GM19452 (cell line): ENCODE results near the gene DLL1.
"Not testable (repeated sequence)": the region's sequence is repeated elsewhere in the genome, so short reads cannot be mapped to it uniquely, and the experiment has no call there.

Source experiments
- ATAC-seq: cut with Tn5 transposase; IDR thresholded peaks from one replicate; pipeline ENCODE4 v1.9.1; 2021; ENCODE audit not compliant: unreplicated experiment

DLL1 gene

DNA sequence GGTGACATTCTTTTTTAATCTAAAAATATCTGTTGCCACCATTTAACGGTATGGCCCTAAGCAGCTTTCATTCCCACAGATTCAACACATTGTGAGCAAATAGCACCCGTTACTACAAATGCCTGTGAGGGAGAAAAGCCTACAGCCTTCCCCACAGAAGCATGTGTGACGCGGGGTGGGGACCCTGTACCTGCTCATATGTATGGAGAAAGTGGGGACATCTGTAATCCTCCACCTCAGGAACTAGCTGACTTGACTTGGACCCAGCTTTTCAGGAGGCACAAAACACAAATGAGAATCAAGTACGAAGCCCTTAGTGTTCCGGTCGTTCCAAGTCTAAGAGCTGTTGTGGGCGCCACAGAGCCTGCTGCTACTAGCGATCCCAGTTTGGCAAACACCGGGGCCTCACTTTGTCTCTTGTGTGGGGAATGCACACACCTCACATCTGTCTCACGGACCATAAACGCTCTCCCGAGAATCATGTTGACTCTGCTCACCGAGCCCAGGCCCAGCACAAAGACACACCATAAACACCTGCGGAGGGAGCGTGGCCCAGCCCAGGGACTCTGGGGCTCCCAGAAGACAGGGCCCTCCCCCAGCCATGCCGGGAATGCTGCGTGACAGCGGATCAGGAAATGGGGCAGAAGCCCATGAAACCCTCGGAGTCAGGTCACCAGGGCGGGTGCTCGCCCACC is 21.6 kb downstream of the DLL1 start:
- no peak for ATAC-seq

DNA sequence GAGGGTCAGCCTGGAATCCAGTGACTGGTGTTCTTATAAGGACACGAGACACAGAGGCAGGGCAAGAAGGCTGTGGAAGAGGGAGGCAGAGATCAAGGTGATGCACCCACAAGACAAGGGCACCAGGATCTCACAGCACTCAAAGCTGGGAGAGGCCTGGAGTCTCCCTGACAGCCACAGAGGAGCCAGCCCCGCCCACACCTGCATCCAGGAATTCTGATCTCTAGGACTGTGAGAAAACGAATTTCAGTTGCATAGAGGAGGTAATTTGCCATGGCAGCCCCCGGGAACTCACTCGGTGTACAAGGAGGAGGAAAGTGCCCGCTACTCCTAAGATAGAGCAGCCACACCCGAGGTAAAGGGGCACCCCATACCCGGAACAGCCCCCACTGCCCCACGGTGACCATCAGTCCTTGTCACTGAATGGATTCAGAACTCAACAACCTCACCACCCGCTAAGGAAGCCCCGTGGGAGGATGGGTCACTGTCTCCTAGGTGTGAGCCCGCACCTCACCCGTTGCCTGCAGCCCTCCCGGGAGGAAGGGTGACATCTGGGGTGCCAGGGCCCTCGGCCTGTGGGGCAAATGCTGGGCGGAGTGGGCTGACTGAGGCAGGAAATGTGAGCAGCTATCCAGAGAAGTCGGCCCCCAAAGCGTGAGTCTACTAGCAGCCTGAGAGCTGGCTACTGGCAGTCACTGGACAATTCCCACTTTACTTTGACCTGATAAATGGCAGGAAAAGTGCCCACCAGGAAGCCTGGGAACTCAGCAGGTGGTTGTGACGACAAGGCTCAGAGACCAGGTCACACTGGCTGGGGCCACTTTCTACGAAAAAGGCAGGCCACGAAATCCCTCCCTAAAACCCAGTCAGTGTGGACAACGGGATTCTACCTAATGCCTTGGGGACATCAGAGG is 22.4 kb downstream of the DLL1 start:
- no peak for ATAC-seq

DNA sequence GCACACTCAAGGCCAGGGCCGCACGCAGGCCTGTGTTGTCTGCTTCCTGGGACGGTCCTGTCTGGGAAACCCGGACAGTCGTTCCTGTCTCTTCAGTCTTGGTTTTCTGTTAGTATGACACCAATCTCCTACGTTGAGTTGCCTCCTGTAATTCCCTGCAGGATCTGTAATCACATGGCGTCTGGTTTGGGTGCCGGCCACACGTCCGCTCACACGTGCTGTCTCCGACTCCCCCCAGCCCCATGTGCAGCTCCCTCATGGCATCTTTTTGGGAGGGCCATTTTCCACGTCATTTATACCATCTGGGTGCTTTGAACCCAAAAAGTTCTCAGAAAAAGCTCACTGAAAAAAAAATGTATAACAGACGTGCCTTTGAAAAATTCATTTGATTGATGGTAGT is 23.2 kb downstream of the DLL1 start:
- no peak for ATAC-seq

DNA sequence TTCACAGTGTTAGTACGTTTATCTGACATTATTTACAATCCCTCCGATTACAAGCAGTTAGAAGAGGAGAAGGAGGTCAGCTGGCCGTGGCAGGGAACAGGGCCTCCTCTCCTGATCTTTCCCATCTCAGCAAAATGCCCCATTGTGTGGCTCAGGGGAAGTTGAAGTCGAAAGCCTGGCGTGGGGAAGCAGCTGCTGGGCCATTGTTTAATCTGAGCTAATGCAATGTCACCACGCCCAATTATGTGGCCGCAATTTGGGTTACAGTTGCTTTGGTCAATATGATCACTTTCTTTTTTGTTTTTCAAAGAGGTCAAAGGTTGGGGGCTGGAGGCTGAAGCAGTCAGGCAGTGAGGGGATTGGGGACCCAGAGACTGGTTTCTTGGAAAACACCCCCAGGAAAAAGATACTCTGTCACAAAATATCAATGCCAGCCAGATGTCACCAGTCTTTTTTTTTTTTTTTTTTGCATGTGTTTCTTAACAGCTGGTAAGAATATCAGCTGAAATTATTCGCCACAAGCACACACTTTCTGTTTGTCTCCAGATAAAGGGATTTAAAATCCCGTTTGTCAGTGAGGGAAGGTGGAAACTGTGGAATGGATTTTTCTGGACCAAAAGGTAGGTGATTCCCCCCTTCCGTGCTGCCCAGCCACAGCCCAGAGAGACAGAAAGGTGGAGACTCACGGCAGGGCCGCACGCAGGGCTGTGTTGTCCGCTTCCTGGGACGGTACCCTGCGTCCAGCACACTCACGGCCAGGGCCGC is 24.6 kb downstream of the DLL1 start:
- ATAC-seq, result no peak

DNA sequence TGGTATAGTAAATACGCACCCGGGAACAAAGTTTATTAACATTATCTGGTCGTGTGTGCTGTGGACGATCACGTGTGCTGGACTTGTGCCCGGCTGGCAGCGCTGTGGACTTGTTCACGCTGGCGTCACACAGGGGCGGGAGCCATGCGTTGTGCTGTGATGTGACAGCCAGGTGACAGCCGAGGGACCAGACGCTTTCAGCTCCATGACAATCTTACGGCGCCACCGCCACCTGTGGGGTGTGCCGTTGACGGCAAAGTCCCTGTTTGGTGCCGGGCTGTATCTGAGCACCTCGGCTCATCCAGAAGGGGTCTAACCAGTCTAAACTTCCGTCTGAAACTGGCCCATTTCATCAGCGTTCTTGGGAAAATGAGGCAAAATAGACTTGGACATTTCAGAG is 25.2 kb downstream of the DLL1 start:
- ATAC-seq, result no peak

DNA sequence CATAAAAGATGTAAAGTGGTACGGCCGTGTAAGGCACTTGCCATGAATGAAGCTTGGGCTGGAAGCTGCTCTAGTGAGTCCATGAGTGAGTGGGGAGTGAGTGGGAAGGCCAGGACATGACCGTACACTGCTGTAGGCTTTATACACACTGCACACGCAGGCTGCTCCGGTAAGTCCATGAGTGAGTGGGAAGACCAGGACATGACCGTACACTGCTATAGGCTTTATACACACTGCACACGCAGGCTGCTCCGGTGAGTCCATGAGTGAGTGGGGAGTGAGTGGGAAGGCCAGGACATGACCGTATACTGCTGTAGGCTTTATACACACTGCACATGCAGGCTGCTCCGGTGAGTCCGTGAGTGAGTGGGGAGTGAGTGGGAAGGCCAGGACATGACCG is 26.2 kb downstream of the DLL1 start:
- not testable (repeated sequence) for ATAC-seq

DNA sequence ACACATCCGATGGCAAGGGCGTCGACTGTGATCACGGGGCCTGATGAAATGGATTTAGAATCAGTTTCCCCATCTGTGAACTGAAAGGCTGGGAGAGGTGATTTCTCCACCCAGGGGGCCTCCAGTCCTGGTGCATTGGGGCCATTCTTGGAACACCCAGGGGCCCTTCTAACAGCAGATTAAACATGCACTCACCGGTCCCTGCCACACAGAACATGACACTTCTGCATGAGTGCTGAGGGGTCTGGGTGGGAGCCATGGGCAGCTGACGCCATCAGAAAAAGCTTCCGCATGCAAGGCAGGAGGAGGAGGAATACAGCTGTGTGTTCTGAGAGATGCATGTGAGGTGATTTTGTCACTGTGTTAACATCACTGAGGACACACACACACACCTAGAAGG is 26.8 kb downstream of the DLL1 start:
- no peak for ATAC-seq

DNA sequence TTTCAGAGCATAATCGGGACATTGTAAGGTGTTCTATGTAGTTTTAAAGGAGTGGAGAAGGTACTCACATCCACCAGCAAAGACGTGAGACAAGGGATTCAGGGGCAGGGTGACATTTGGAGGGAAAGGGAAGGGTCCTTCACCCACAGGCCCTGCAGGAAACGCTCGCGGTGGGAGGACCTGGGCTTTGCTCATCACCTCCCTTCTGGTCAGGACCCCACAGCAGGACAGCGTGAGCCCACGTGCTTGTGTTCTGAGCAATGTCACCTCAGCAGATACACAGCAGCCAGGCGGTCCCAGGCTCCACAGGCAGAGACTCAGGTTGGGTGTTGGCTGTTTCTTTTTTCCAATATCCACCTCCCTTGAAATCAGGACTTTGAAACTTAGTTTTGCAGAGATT is 27.5 kb downstream of the DLL1 start:
- no peak for ATAC-seq

DNA sequence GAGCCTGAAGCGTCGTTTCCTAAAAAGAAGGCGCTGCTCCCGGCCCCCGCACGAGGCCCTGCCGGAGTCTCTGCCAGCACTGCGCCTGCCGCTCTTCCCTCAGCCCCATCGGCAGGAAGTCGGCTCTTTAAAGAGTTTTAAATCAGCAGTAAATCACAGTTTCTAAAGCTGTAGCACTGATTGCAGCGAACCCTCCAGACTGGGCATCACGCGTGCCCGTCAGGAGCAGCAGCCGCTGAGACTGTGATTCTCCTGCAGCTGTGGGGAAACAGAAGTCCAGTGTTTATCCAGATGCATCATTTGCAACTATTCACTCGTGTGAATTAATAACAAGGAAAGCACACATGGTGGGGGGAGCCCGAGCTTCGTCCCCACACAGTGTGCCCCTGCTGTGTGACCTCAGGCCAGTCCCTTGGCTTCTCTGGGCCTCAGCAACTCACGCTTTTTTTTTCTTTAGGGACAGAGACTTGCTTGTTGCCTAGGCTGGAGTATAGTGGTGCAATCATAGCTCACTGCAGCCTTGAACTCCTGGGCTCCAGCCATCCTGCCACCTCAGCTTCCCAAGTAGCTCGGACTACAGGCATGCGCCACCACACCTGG is 28.3 kb downstream of the DLL1 start:
- ATAC-seq, result no peak

DNA sequence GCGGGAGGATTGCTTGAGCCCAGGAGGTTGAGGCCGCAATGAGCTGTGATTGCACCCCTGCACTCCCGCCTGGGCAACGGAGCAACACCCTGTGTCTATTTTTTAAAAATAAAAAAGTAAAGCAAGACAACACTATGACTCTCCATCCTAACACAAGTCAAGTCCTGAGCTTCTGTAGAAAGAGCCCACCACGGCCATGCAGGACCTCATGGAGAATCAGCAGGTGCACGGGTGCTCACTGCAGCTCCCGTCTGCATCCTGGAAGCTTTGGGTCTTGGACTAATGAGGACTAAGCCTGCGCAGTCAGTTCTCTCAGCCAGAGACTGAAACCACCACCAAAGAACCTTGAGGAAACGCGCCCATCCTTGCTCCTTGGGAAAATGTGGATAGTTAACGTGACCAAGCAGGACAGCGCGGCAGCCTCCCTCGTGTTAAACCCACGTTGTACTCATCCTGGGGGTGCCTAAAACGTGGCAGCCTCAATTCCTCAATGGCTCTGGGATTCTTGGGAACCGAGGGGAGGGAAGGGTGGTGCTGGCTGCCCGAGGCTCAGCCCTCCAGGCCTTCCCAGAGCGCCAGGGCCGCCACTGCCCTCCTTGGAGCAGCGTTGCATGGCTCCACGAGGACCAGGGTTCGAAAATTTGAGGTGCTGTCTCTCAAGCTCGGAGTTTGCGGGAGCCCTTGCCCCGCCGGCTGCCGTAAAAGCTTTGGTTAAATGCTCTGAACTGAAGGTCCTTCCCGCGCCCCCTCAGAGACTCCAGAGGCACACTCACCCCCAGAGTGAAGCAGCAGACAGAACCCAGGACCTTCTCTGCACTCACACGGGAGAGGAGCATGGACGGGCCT is 29.0 kb downstream of the DLL1 start:
- ATAC-seq, result no peak

DNA sequence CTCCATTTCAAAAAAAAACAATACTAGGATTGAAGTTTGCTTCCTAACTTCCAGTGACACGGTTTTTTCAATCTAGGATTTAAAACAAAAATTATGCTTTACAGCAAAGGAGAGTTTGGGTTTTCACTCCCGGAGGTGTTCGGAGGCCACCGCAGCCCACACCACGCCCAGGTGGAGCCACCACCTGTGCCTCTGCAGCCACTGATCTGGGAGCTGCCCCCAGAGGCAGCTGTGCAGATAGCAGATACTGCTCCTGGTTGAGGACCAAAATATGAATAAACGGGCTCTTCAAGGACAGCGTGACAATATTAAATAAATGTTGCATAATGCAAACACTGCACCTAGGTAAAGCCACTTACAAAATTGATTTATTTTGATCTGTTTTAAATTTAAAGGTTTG is 30.2 kb downstream of the DLL1 start:
- no peak for ATAC-seq

DNA sequence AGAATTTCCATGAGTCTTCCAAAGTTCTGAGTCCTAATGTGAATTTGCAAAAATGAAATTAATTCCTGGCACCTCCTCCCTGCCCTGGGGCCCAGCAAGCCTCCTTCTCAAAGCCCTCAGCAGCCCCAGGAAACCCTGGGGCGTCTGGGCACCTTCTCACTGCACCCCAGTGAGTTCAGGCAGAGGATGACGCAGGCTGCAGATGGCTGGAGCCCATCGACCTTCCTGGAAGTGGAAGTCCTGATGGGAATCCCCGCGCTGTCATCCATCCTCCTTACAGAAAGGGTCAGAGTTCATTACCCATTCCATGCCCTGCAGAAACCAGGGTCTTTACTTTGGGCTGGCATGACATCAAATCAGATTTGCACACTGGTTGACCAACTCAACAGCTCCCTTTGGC is 31.6 kb downstream of the DLL1 start:
- no peak for ATAC-seq

DNA sequence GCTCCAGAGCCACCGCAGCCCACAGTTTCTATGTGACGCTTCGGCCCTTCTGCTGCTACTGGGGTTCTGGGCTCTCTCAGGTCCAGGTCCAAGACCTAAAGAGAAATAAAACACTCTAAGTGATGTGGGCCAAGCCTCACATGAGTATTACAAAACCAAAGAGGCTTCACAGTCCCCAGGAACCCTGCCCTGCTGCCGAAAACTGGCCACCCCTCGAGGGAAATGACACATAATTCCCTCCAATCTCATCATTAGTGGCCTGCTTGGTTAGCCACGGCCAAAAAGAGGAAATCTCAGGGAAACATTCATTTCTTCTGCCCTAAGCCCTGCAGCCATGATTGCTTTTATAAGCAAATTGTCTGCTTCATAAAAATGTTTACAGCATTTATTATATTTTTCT is 32.5 kb downstream of the DLL1 start:
- no peak for ATAC-seq

DNA sequence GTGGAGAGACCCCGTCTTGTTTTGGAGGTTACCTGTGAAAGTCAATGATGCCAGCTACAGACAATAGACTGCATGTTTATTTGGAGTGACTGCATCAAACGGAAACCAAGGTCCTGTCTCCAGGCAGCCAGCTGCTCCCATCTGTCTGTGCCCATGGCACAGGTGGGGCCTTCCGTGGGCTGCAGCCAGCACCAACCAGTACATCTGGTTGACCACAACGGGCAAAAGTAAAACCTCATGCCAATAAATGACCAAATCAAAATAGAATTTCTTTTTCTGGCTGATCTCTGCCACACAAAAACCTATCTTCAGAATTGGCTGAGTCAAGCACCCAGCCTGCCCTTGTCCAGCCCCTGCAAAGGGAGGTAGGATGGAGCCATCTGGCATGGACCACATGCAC is 33.5 kb downstream of the DLL1 start:
- no peak for ATAC-seq

DNA sequence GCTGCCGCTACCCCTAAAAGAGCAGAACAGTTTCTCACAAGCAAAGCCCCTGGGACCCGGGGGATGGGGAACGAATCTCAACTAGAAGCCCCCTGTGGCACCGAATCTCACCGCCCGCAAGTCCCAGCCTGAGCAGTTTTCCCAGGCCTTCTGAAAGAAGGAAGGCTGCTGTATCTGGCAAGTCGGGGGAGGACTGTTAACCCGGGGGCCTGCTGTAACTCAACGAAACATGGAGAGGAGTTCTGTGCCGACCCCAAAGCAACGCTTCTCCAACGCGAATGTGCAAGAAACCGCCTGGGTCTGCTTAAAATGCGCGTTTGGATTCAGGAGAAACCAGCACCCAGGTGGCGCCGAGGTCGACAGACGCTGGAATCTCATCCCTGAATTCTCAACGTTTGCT is 34.2 kb downstream of the DLL1 start:
- no peak for ATAC-seq

DNA sequence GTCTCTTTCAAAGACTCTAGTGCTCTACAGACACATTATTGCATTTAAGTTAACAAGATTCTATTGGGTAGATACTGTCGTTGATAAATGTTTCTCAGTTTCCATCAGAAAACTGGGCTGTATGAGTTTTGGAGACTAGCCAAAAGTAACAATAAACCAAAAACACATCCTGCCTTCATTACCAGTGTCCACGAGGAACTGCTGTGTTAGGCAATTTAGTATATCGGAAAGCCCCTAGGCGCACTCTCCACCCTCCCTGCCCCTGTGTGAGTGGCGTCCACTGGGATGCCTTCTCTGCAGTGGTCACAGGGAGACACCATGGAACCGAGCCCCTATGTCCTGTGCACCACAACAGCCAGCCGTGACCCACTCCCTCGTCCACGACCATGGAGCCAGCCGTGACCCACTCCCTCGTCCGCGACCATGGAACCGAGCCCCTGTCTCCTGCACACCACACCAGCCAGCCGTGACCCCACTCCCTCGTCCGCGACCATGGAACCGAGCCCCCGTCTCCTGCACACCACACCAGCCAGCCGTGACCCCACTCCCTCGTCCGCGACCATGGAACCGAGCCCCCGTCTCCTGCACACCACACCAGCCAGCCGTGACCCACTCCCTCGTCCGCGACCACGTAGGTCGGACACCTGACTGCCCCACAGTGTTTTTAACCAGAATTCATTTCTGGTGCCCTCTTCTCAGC is 35.3 kb downstream of the DLL1 start:
- ATAC-seq, result no peak

DNA sequence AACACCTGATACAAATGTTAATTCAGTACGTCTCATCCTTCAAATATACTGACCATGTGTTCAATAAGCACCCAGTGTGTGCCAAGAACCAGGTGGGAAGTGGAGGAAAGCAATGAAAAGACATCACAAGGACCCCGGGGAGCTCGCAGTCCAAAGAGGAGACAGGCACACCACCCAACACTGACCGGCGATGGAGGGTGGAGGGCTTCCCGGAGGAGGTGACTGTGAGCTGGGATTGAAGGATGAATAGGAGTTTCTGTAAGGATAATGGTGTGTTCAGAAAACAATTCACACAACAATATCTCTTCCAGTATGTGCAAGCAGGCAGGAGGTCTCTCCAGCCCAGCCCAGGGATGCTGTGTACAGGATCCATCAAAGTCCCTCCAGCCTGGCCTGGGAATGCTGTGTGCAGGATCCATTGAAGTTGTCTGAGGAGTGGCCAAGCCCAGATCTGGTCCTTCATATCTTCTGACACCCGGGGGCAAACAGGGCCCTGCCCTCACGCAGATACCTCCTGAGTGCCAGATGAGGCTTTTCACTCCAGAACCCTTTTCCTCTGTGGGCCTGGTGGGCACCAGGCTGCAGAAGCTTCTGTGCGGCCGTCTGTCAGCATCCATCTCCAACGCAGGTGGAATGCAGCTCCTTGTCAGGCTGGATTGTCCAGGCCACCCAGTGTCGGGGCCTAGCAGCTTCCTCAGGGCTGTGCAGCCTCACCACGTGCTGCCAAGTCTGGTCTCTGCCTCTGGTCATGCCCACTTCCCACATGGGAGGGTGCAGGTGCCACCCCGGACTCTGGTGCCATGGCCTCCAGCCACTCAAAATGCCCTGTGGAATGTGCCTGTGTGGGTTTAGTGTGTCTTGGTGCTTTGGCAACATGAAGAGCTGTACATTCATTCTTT is 36.3 kb downstream of the DLL1 start:
- ATAC-seq, result no peak

DNA sequence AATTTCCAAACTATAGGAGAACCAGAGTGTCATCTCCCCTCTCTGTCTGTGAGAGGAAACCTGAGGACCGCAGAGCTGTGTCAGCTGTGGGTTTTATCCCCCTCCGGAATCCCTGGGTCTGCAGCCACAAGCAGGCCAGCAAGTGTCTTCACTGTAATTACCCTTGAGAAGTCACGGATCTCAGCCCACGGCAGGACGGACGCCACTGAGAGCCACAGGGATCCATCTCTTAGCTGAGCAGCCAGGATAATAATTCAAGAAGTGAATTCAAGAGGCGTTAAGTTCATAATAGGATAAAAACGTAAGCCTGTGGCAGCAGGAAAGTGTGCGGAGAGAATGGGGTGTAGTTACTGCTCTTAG is 37.0 kb downstream of the DLL1 start:
- no peak for ATAC-seq
